Tibial artery (tissue), 4 donors: Measurements from ENCODE around the gene HPS1.

Experiments used
- DNase-seq, 2 donors: peaks; one replicate each; pipeline ENCODE4 v3.0.0-alpha.2; 2019
- H3K27ac ChIP-seq, 2 donors: fragments of 200-600 bp; sonication (generic) in 1 of 2; 1 replicate in 1 of 2; 2 replicates in 1 of 2; pipeline ENCODE4 v1.5.1; 2018 to 2019; ENCODE audit warnings: mild to moderate bottlenecking in 1 of 2
- H3K27me3 ChIP-seq, 2 donors: fragments of 200-600 bp; sonication (generic) in 1 of 2; one replicate each; pipeline versions ENCODE4 v1.5.1 to v1.6.0; 2016 to 2019
- H3K36me3 ChIP-seq, 3 donors: fragments of 200-600 bp; sonication (generic) in 2 of 3; one replicate each; pipeline ENCODE4 v1.5.1; 2016 to 2019; ENCODE audit warnings: mild to moderate bottlenecking in 2 of 3
- H3K4me1 ChIP-seq, 4 donors: fragments of 200-600 bp; sonication (generic) in 2 of 4; 1 replicate in 3 of 4; 2 replicates in 1 of 4; pipeline ENCODE4 v1.5.1; 2016 to 2019
- H3K4me3 ChIP-seq, 2 donors: fragments of 200-600 bp; sonication (generic) in 1 of 2; 1 replicate in 1 of 2; 2 replicates in 1 of 2; pipeline ENCODE4 v1.5.1; 2018 to 2019; ENCODE audit warnings: mild to moderate bottlenecking in 2 of 2
- H3K9me3 ChIP-seq, 3 donors: fragments of 200-600 bp; sonication (generic) in 1 of 3; one replicate each; pipeline ENCODE4 v1.5.1; 2016 to 2019
- CTCF ChIP-seq, 2 experiments: fragments of 200-600 bp in 1 of 2; fragments of 450-650 bp in 1 of 2; IDR thresholded peaks; one replicate each; pipeline ENCODE4 v1.5.1; 2017 to 2019; ENCODE audit warnings: antibody characterized with exemption in 2 of 2, mild to moderate bottlenecking in 1 of 2, moderate library complexity in 1 of 2
- intact Hi-C: fragments of 100-400 bp; cut with DNase I; formaldehyde crosslinking; loops from one replicate; pipeline ENCODE4 v1.15.0; 2023; ENCODE audit warnings: low total_unique reads

The HPS1 gene

GRCh38 chr10:98436704-98437103 lies 10.0 kb downstream of the HPS1 start:
- peaks cover 56 to 84% (median 72%) of the 10 kb centered on the region in 3 donors for H3K36me3 ChIP-seq
- H3K27ac ChIP-seq: no peak overlapping the region
- no peak overlapping the region for H3K4me3 ChIP-seq
- H3K4me1 ChIP-seq: no peaks in the 10 kb centered on the region
- H3K27me3 ChIP-seq: no peaks in the 10 kb centered on the region
- TF ChIP-seq CTCF (IDR thresholded peaks at IDR 0.05): no peak
- intact Hi-C loops: no loop called here
- H3K9me3 ChIP-seq: no peaks in the 10 kb centered on the region
- DNase-seq: no peak

GRCh38 chr10:98435178-98435577 lies 11.6 kb downstream of the HPS1 start:
- Histone ChIP-seq H3K4me3 (no peak overlapping the region), H3K27me3 (no peaks in the 10 kb centered on the region), H3K4me1 (no peaks in the 10 kb centered on the region), H3K36me3 (peaks cover 68 to 95% (median 87%) of the 10 kb centered on the region in 3 donors), H3K27ac (no peak overlapping the region), H3K9me3 (no peaks in the 10 kb centered on the region)
- no peak for TF ChIP-seq CTCF (IDR thresholded peaks at IDR 0.05)
- intact Hi-C loops: no loop called here
- no peak for DNase-seq

- no peak for DNase-seq
- Histone ChIP-seq H3K27me3 (no peaks in the 10 kb centered on the region), H3K36me3 (peaks cover 71 to 95% (median 89%) of the 10 kb centered on the region in 3 donors), H3K9me3 (no peaks in the 10 kb centered on the region), H3K27ac (no peak overlapping the region), H3K4me1 (no peaks in the 10 kb centered on the region), H3K4me3 (no peak overlapping the region)
- TF ChIP-seq CTCF (IDR thresholded peaks at IDR 0.05): no peak
- intact Hi-C loops: no loop called here
Measured at GRCh38 chr10:98433881-98434732, 12.6 kb downstream of the HPS1 start.

GRCh38 chr10:98433371-98433770 lies 13.4 kb downstream of the HPS1 start:
- Histone ChIP-seq H3K9me3 (no peaks in the 10 kb centered on the region), H3K4me1 (no peaks in the 10 kb centered on the region), H3K4me3 (no peak overlapping the region), H3K36me3 (peaks cover 69 to 95% (median 86%) of the 10 kb centered on the region in 3 donors), H3K27ac (no peak overlapping the region), H3K27me3 (no peaks in the 10 kb centered on the region)
- no peak for DNase-seq
- intact Hi-C loops: no loop called here
- TF ChIP-seq CTCF (IDR thresholded peaks at IDR 0.05): no peak

- peaks cover 70 to 95% (median 87%) of the 10 kb centered on the region in 3 donors for H3K36me3 ChIP-seq
Measured at GRCh38 chr10:98432330-98432729, 14.4 kb downstream of the HPS1 start.

More at GRCh38 chr10:98432330-98432729, 14.4 kb downstream of the HPS1 start:
- TF ChIP-seq CTCF (IDR thresholded peaks at IDR 0.05): no peak
- no peaks in the 10 kb centered on the region for H3K27me3 ChIP-seq
- DNase-seq: no peak
- no peaks in the 10 kb centered on the region for H3K4me1 ChIP-seq
- no peak overlapping the region for H3K27ac ChIP-seq
- intact Hi-C loops: no loop called here
- no peaks in the 10 kb centered on the region for H3K9me3 ChIP-seq
- H3K4me3 ChIP-seq: no peak overlapping the region
